ENCODE data around the gene HVCN1. TPM values are rescaled to one million over a fixed set of nuclear protein-coding genes. Genes with fewer than 3 reads are reported as not detected.

HVCN1 gene
- total and polyA plus RNA-seq, 2 of the 13 experiments (the other 11 are each of a cell fraction or from before 2014, with no cell fraction given): 0.49 to 1.3 TPM

DNA sequence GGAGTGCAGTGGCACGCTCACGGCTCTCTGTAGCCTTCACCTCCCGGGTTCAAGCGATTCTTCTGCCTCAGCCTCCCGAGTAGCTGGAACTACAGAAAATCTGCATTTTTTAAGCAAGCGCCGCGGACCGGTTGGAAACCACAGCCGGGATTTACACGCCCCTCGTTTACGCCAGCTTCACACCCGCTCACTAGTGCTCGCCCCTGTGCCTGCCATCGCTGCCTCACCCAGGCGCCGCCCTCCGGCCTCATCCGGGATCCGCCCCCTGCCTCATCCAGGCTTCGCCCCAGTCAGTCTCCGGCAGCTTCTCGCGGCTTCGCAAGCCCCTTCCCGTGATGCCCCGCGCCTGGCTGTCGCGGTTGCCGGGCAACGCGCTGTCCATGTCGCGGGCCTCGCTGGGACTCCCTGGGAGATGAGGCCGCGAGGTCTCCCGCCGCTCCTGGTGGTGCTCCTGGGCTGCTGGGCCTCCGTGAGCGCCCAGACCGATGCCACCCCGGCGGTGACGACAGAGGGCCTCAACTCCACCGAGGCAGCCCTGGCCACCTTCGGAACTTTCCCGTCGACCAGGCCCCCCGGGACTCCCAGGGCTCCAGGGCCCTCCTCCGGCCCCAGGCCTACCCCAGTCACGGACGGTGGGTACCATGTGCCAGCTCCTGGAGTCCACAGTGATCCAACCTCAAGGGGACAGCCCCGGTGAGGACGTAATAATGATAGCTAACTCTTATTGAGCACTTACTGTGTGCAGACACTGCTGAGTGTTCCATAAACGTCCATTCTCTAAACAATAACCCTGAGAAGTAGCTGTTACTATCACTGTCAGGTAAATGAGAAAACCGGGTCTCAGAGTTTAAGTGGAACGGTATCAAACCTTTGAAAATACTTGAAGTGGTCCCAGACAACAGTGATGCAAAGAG is 74.9 kb downstream of the HVCN1 start, which contains the start of gene TCTN1:
Gene TCTN1 (plus strand): TSS at position 359 of the 914 bp plus-strand sequence. CDS start 54 bp downstream, at position 413.
- FAIRE-seq: peak; percentile 34
- no peaks in the 10 kb centered on the region for H4K20me1 ChIP-seq (ENCODE audit: insufficient read depth, low read length)
- H3K27me3 ChIP-seq (ENCODE audit: control insufficient read depth in 1 of 2, insufficient read depth in 2 of 2, low read length in 2 of 2): no peaks in the 10 kb centered on the region; a peak in 1 of 5 replicates
- BruUV-seq (replicated peaks): TSS peak; percentile 78
- in situ Hi-C loops (cut with HindIII; ENCODE audit: extremely low pct_ligation_motif_present, low pct_unique_long_range_greater_than_20kb) (no loop called here), intact Hi-C loops (cut with micrococcal nuclease; ENCODE audit: unreplicated experiment) (loop anchor here (5.0 kb wide), 1 partner anchor 273 kb away; no protein-coding TSS in a partner anchor)
- H2AFZ ChIP-seq (ENCODE audit: low read length): peak within 1 kb of the TSS; percentile 89
- no peaks in the 10 kb centered on the region for H3K36me3 ChIP-seq (replicated peaks in 1 of 2; ENCODE audit: control insufficient read depth in 1 of 2, insufficient read depth in 2 of 2, low read length in 2 of 2)
- H3K27ac ChIP-seq (ENCODE audit: extremely low read length, insufficient read depth, low read length): peak within 1 kb of the TSS; percentile 49
- 0% methylated on average over 16 of the region's 60 CpGs for WGBS (ENCODE audit: low lambda C conversion rate)
- ChIA-PET CTCF (ENCODE audit: low intra/inter-chr PET ratio, low total read pairs) (no interaction called here), POLR2A (interaction anchor here (0.8 to 1.7 kb wide), 6 partner anchors 22 to 164 kb away, joined by 3 to 8 read pairs (median 4); partner anchors contain the start of genes ARPC3, FAM216A, GPN3 and RAD9B)
- H3K79me2 ChIP-seq (ENCODE audit: insufficient read depth, low read length): no peaks in the 10 kb centered on the region
- peak within 1 kb of the TSS; percentile 74 for H3K4me2 ChIP-seq (ENCODE audit: low read depth, low read length)
- peak within 1 kb of the TSS; percentile 78 to 82 (median 78) for H3K4me3 ChIP-seq (replicated peaks in 1 of 3; ENCODE audit: insufficient read depth in 1 of 3, low read depth in 2 of 3, low read length in 3 of 3)
- H3K9me3 ChIP-seq (ENCODE audit: low read length): no peaks in the 10 kb centered on the region
- peaks cover 10% of the 10 kb centered on the region for H3K4me1 ChIP-seq (ENCODE audit: insufficient read depth, low read length)
- DNase-seq (ENCODE audit: low spot score): peak; percentile 87
- peak within 1 kb of the TSS; percentile 78 for H3K9ac ChIP-seq (ENCODE audit: insufficient read depth, low read depth, low read length)
- peak; percentile 98 for ATAC-seq
- TF ChIP-seq SNAI1 (CRISPR knock-in tag; IDR thresholded peaks at IDR 0.05; ENCODE audit: borderline replicate concordance) (no peak; the same call in 1 of the 2 replicates), ZNF792 (CRISPR knock-in tag; IDR thresholded peaks at IDR 0.05) (peak; percentile 76), ZSCAN21 (CRISPR knock-in tag; IDR thresholded peaks at IDR 0.05; ENCODE audit: borderline replicate concordance) (peak; percentile 75; the same call in 1 of the 2 replicates), MLLT10 (CRISPR knock-in tag; IDR thresholded peaks at IDR 0.05) (no peak), BRD4 (CRISPR knock-in tag; IDR thresholded peaks at IDR 0.05) (0 out of 2 replicates have a peak, but pooled peaks have one; percentile 54), FOSL1 (CRISPR knock-in tag; IDR thresholded peaks at IDR 0.05; ENCODE audit: borderline replicate concordance) (no peak), SALL1 (CRISPR knock-in tag; IDR thresholded peaks at IDR 0.05) (peak; percentile 52; the same call in 1 of the 2 replicates), RFX5 (IDR thresholded peaks at IDR 0.05; ENCODE audit: low read depth, low read length) (no peak), JARID2 (CRISPR knock-in tag; IDR thresholded peaks at IDR 0.05; ENCODE audit: insufficient replicate concordance) (no peak), EP300 (IDR thresholded peaks at IDR 0.05; ENCODE audit: low read depth in 2 of 2, low read length in 2 of 2) (no peak), EP300 (CRISPR knock-in tag; IDR thresholded peaks at IDR 0.05; ENCODE audit: borderline replicate concordance) (no peak), ZNF556 (CRISPR knock-in tag; IDR thresholded peaks at IDR 0.05; ENCODE audit: borderline replicate concordance) (no peak; the same call in 1 of the 2 replicates), ZNF563 (CRISPR knock-in tag; IDR thresholded peaks at IDR 0.05) (peak; percentile 82), GLI4 (CRISPR knock-in tag; IDR thresholded peaks at IDR 0.05; ENCODE audit: borderline replicate concordance) (peak; percentile 95; the same call in 1 of the 2 replicates), ZNF343 (CRISPR knock-in tag; IDR thresholded peaks at IDR 0.05) (peak; percentile 87), ZBTB21 (CRISPR knock-in tag; IDR thresholded peaks at IDR 0.05) (no peak), ZNF7 (CRISPR knock-in tag; IDR thresholded peaks at IDR 0.05) (no peak), ELF3 (CRISPR knock-in tag; IDR thresholded peaks at IDR 0.05) (peak; percentile 51; the same call in 1 of the 2 replicates), CREM (IDR thresholded peaks at IDR 0.05) (no peak), CREM (CRISPR knock-in tag; IDR thresholded peaks at IDR 0.05) (no peak)
- TF ChIP-seq, protein P1, sequence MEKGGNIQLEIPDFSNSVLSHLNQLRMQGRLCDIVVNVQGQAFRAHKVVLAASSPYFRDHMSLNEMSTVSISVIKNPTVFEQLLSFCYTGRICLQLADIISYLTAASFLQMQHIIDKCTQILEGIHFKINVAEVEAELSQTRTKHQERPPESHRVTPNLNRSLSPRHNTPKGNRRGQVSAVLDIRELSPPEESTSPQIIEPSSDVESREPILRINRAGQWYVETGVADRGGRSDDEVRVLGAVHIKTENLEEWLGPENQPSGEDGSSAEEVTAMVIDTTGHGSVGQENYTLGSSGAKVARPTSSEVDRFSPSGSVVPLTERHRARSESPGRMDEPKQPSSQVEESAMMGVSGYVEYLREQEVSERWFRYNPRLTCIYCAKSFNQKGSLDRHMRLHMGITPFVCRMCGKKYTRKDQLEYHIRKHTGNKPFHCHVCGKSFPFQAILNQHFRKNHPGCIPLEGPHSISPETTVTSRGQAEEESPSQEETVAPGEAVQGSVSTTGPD (CRISPR knock-in tag; IDR thresholded peaks at IDR 0.05): no peak
- TF ChIP-seq, protein P2, sequence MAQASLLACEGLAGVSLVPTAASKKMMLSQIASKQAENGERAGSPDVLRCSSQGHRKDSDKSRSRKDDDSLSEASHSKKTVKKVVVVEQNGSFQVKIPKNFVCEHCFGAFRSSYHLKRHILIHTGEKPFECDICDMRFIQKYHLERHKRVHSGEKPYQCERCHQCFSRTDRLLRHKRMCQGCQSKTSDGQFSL (CRISPR knock-in tag; IDR thresholded peaks at IDR 0.05): no peak
- TF ChIP-seq, protein P3, sequence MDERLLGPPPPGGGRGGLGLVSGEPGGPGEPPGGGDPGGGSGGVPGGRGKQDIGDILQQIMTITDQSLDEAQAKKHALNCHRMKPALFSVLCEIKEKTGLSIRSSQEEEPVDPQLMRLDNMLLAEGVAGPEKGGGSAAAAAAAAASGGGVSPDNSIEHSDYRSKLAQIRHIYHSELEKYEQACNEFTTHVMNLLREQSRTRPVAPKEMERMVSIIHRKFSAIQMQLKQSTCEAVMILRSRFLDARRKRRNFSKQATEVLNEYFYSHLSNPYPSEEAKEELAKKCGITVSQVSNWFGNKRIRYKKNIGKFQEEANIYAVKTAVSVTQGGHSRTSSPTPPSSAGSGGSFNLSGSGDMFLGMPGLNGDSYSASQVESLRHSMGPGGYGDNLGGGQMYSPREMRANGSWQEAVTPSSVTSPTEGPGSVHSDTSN (CRISPR knock-in tag; IDR thresholded peaks at IDR 0.05): no peak
